ENCODE data around the gene BCL2.

Gene BCL2

GRCh38 chr18:63084219-63084618, 235.3 kb downstream of the BCL2 start:
- Histone ChIP-seq H3K4me3 (no peak overlapping the region), H3K27me3 (no peaks in the 10 kb centered on the region), H3K27ac (no peak overlapping the region), H3K9me3 (peaks cover 67% of the 10 kb centered on the region), H3K4me1 (peaks cover 25% of the 10 kb centered on the region), H3K9ac (no peak overlapping the region), H3K36me3 (peaks cover 3% of the 10 kb centered on the region; the same call in 1 of the 2 replicates), H4K20me1 (no peaks in the 10 kb centered on the region), H3K4me2 (no peak overlapping the region)
- no peak for TF ChIP-seq Cebpa-rat (IDR thresholded peaks at IDR 0.05)

- H3K4me1 ChIP-seq, result peaks cover 32% of the 10 kb centered on the region
- no peak overlapping the region for H3K9ac ChIP-seq
- H3K36me3 ChIP-seq, result peaks cover 3% of the 10 kb centered on the region; the same call in 1 of the 2 replicates
- no peaks in the 10 kb centered on the region for H4K20me1 ChIP-seq
- no peak overlapping the region for H3K27ac ChIP-seq
- no peak overlapping the region for H3K4me2 ChIP-seq
- H3K27me3 ChIP-seq, result no peaks in the 10 kb centered on the region
- H3K4me3 ChIP-seq, result no peak overlapping the region
- no peak for TF ChIP-seq Cebpa-rat (IDR thresholded peaks at IDR 0.05)
- peaks cover 63% of the 10 kb centered on the region for H3K9me3 ChIP-seq
Observed at GRCh38 chr18:63083555-63083954, 236.0 kb downstream of the BCL2 start.

DNA sequence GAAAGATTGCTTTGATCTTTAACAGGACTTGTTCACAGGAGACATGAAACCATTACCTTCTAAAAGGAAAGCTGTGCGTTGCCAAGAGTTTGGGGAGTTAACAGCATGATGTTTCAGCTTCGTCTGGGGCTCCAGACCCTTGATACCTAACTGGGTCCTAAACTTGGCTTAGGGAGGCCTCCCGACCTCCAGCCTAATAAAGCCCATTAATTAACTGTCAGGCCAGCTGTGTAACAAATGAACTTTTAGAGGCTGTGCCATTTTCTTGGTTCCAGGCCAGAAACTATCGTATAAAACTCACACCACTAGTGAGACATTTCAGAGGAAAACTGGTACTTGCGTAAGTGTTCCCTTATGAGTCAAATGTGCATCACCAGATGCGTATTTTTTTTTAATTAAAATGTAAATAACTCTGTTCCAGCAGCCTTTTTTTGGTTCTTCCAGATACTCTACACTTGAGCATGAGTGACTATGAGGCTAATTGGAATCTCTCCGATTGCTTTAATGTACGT, 236.5 kb downstream of the BCL2 start:
- H3K4me2 ChIP-seq, result no peak overlapping the region
- no peaks in the 10 kb centered on the region for H4K20me1 ChIP-seq
- H3K27ac ChIP-seq, result no peak overlapping the region
- TF ChIP-seq Cebpa-rat (IDR thresholded peaks at IDR 0.05), result no peak
- peaks cover 36% of the 10 kb centered on the region for H3K4me1 ChIP-seq
- H3K4me3 ChIP-seq, result no peak overlapping the region
- no peaks in the 10 kb centered on the region for H3K27me3 ChIP-seq
- no peak overlapping the region for H3K9ac ChIP-seq
- peaks cover 58% of the 10 kb centered on the region for H3K9me3 ChIP-seq
- peaks cover 3% of the 10 kb centered on the region; the same call in 1 of the 2 replicates for H3K36me3 ChIP-seq

- Histone ChIP-seq H3K4me2 (no peak overlapping the region), H3K4me3 (no peak overlapping the region), H3K27ac (no peak overlapping the region), H3K9me3 (peaks cover 57% of the 10 kb centered on the region), H4K20me1 (no peaks in the 10 kb centered on the region), H3K9ac (no peak overlapping the region), H3K27me3 (no peaks in the 10 kb centered on the region), H3K4me1 (peaks cover 40% of the 10 kb centered on the region), H3K36me3 (peaks cover 3% of the 10 kb centered on the region; the same call in 1 of the 2 replicates)
- TF ChIP-seq Cebpa-rat (IDR thresholded peaks at IDR 0.05), result no peak
Observed at GRCh38 chr18:63082366-63083019, 237.1 kb downstream of the BCL2 start.

- peaks cover 3% of the 10 kb centered on the region; the same call in 1 of the 2 replicates for H3K36me3 ChIP-seq
- H3K9me3 ChIP-seq, result peaks cover 42% of the 10 kb centered on the region
- H3K9ac ChIP-seq, result no peak overlapping the region
- no peak overlapping the region for H3K4me3 ChIP-seq
- peak overlapping the region; percentile 52 for H3K4me2 ChIP-seq
- TF ChIP-seq Cebpa-rat (IDR thresholded peaks at IDR 0.05), result no peak
- H4K20me1 ChIP-seq, result no peaks in the 10 kb centered on the region
- peak overlapping the region; percentile 45 for H3K27ac ChIP-seq
- H3K4me1 ChIP-seq, result peaks cover 48% of the 10 kb centered on the region
- H3K27me3 ChIP-seq, result no peaks in the 10 kb centered on the region
Observed at GRCh38 chr18:63079114-63079513, 240.5 kb downstream of the BCL2 start.

- H3K4me1 ChIP-seq, result peaks cover 54% of the 10 kb centered on the region
- H3K36me3 ChIP-seq, result peaks cover 3% of the 10 kb centered on the region; the same call in 1 of the 2 replicates
- H4K20me1 ChIP-seq, result no peaks in the 10 kb centered on the region
- H3K4me3 ChIP-seq, result no peak overlapping the region
- H3K27ac ChIP-seq, result no peak overlapping the region
- no peaks in the 10 kb centered on the region for H3K27me3 ChIP-seq
- H3K4me2 ChIP-seq, result peak overlapping the region; percentile 52
- H3K9ac ChIP-seq, result no peak overlapping the region
- TF ChIP-seq Cebpa-rat (IDR thresholded peaks at IDR 0.05), result no peak
- H3K9me3 ChIP-seq, result peaks cover 37% of the 10 kb centered on the region
Observed at GRCh38 chr18:63078471-63078870, 241.1 kb downstream of the BCL2 start.

- Histone ChIP-seq H3K4me2 (peak overlapping the region; percentile 72), H3K27ac (peak overlapping the region; percentile 32; the same call in 1 of the 2 replicates), H4K20me1 (no peaks in the 10 kb centered on the region), H3K9me3 (peaks cover 4% of the 10 kb centered on the region), H3K4me3 (peak overlapping the region; percentile 58), H3K36me3 (no peaks in the 10 kb centered on the region), H3K4me1 (peaks cover 50% of the 10 kb centered on the region), H3K9ac (peak overlapping the region; percentile 59), H3K27me3 (no peaks in the 10 kb centered on the region)
- no peak for TF ChIP-seq Cebpa-rat (IDR thresholded peaks at IDR 0.05)
Observed at GRCh38 chr18:63074981-63075404, 244.6 kb downstream of the BCL2 start.

GRCh38 chr18:63073481-63073880, 246.1 kb downstream of the BCL2 start:
- H3K27me3 ChIP-seq, result no peaks in the 10 kb centered on the region
- H3K4me3 ChIP-seq, result no peak overlapping the region
- TF ChIP-seq Cebpa-rat (IDR thresholded peaks at IDR 0.05), result no peak
- no peak overlapping the region for H3K4me2 ChIP-seq
- H3K9me3 ChIP-seq, result no peaks in the 10 kb centered on the region
- peaks cover 35% of the 10 kb centered on the region for H3K4me1 ChIP-seq
- H3K36me3 ChIP-seq, result no peaks in the 10 kb centered on the region
- no peaks in the 10 kb centered on the region for H4K20me1 ChIP-seq
- H3K9ac ChIP-seq, result no peak overlapping the region
- H3K27ac ChIP-seq, result no peak overlapping the region
